ENCODE measurements around the gene TWNK. TPM values are rescaled to one million over a fixed set of nuclear protein-coding genes. Genes with fewer than 3 reads are reported as not detected.

Gene TWNK
- total and polyA plus RNA-seq, 10 donors: 5.6 to 9.9 (median 8.2) TPM

- Histone ChIP-seq H3K9me3 (no peaks in the 10 kb centered on the region), H3K27ac (peak overlapping the region in 7 of 8 donors; percentile 5 to 95 (median 37)), H3K27me3 (replicated peaks in 1 of 7) (peaks cover 0 to 24% (median 0%) of the 10 kb centered on the region in 7 donors), H3K4me3 (no peak overlapping the region), H3K4me1 (peaks cover 6 to 53% (median 31%) of the 10 kb centered on the region in 6 donors), H3K36me3 (no peaks in the 10 kb centered on the region)
- WGBS, 5 donors: 37 to 53% (median 49%) methylated on average over 7 of the region's 7 CpGs
- intact Hi-C loops (cut with DNase I; ENCODE audit: low total_unique reads): no loop called here
- no peak for DNase-seq
- no peak for TF ChIP-seq POLR2A (IDR thresholded peaks at IDR 0.05)
- TF ChIP-seq POLR2AphosphoS5 (IDR thresholded peaks at IDR 0.05): peak in 1 of 3 donors; percentile 29
- TF ChIP-seq, protein P1, sequence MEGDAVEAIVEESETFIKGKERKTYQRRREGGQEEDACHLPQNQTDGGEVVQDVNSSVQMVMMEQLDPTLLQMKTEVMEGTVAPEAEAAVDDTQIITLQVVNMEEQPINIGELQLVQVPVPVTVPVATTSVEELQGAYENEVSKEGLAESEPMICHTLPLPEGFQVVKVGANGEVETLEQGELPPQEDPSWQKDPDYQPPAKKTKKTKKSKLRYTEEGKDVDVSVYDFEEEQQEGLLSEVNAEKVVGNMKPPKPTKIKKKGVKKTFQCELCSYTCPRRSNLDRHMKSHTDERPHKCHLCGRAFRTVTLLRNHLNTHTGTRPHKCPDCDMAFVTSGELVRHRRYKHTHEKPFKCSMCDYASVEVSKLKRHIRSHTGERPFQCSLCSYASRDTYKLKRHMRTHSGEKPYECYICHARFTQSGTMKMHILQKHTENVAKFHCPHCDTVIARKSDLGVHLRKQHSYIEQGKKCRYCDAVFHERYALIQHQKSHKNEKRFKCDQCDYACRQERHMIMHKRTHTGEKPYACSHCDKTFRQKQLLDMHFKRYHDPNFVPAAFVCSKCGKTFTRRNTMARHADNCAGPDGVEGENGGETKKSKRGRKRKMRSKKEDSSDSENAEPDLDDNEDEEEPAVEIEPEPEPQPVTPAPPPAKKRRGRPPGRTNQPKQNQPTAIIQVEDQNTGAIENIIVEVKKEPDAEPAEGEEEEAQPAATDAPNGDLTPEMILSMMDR (IDR thresholded peaks at IDR 0.05 in 8 of 11, conservative IDR thresholded peaks at IDR 0.05 in 3 of 11): no peak
These were observed 41.3 kb downstream of the TWNK start for GRCh38 chr10:101028446-101029337.

DNA sequence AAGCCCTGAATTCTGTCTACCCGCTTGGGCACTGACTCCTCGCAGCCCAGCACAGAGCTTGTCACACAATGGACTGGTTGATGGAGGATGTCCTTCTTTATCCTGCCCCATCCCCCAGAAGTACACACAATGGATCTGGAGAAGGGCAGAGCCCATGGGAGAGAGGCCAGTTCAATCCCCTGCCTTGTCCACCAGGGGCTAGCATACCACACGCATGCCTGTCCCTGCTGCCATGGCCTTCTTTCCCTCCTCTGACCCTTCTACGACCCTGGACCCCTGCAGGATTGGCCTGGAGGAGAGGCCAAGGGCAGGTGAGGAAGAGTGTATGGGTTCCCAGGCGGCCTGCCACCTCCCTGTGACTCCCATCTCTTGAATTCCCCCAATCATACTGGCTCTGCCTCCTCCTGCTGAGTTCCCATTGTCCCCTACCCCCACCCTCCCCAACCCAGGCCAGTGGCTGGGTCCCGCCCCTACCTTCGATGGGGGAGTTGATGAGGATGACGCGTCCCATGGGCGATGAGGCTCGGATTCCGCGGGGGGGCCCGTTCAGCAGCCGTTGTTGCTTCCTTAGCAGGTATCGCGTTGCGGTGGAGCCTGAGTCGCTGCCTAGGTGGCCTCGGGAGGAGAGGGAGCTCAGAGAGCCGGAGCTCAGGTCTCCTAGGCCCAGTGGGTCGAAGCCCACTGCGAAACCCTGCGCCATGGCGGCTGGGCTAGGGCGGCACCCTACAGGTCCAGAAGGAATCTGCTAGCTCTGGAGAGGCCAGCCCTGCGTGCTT is 42.4 kb downstream of the TWNK start:
- TF ChIP-seq, protein P1 (IDR thresholded peaks at IDR 0.05 in 8 of 11, conservative IDR thresholded peaks at IDR 0.05 in 3 of 11): no peak
- TF ChIP-seq POLR2AphosphoS5 (IDR thresholded peaks at IDR 0.05) (no peak), POLR2A (IDR thresholded peaks at IDR 0.05) (no peak)
- intact Hi-C loops (cut with DNase I; ENCODE audit: low total_unique reads): no loop called here
- H3K27me3 ChIP-seq (replicated peaks in 1 of 7): peaks cover 0 to 24% (median 0%) of the 10 kb centered on the region in 7 donors
- H3K9me3 ChIP-seq: no peaks in the 10 kb centered on the region
- peaks cover 6 to 58% (median 33%) of the 10 kb centered on the region in 6 donors for H3K4me1 ChIP-seq
- no peak for DNase-seq
- H3K36me3 ChIP-seq: peaks cover 0 to 4% (median 1%) of the 10 kb centered on the region in 6 donors
- H3K27ac ChIP-seq: peak overlapping the region in 4 of 8 donors; percentile 5 to 95 (median 33)
- peak overlapping the region in 1 of 8 donors; percentile 73 for H3K4me3 ChIP-seq
- WGBS, 5 donors: 59 to 73% (median 65%) methylated on average over 10 to 27 of the region's 27 CpGs

- peak overlapping the region; percentile 81 to 97 (median 94) for H3K27ac ChIP-seq
- TF ChIP-seq POLR2A (IDR thresholded peaks at IDR 0.05) (no peak), POLR2AphosphoS5 (IDR thresholded peaks at IDR 0.05) (no peak)
- TF ChIP-seq, protein P1 (IDR thresholded peaks at IDR 0.05 in 8 of 11, conservative IDR thresholded peaks at IDR 0.05 in 3 of 11): no peak
- peak overlapping the region; percentile 50 to 82 (median 75) for H3K4me3 ChIP-seq
- no peak for DNase-seq
- H3K36me3 ChIP-seq: peaks cover 0 to 13% (median 9%) of the 10 kb centered on the region in 6 donors
- intact Hi-C loops (cut with DNase I; ENCODE audit: low total_unique reads): no loop called here
- no peaks in the 10 kb centered on the region for H3K9me3 ChIP-seq
- 8 to 14% (median 13%) methylated on average over 18 to 25 of the region's 25 CpGs for whole genome bisulfite sequencing, 5 donors
- peaks cover 0 to 24% (median 0%) of the 10 kb centered on the region in 7 donors for H3K27me3 ChIP-seq (replicated peaks in 1 of 7)
- peaks cover 6 to 58% (median 33%) of the 10 kb centered on the region in 6 donors for H3K4me1 ChIP-seq
These were observed 43.3 kb downstream of the TWNK start for GRCh38 chr10:101030496-101031127.
